HG03135 (cell line): Measurements from ENCODE around the gene FNDC3A.

ENCODE experiments used
- ATAC-seq: cut with Tn5 transposase; IDR thresholded peaks from one replicate; pipeline ENCODE4 v1.9.1; 2021; ENCODE audit warnings: mild to moderate bottlenecking, moderate library complexity; ENCODE audit not compliant: unreplicated experiment

Gene FNDC3A

GRCh38 chr13:49247643-49248621 is 272.2 kb downstream of the FNDC3A start, which contains the start of gene CDADC1:
TSS of gene CDADC1 (plus strand) at chr13:49247925. CDS start at chr13:49248038, 113 bp downstream.
- peak; percentile 97 for ATAC-seq

GRCh38 chr13:49248622-49249002 is 272.9 kb downstream of the FNDC3A start:
- ATAC-seq = no peak

DNA sequence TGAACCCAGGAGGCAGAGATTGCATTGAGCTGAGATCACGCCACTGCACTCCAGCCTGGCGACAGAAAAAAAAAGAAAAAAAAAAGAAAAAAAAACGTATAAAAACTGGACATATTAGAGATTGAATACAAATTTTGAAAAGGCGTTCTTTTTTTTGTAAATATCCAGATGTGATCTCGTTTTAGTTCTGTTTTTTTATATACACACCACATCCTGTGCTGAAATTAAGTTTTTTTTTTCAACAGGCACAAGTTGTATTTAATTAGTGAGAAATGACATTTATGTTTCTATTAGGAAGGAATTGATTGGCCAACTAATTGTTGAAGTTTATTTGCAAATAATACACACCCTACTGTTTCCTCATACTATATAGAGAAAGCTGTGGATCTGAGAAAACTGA is 275.6 kb downstream of the FNDC3A start:
- ATAC-seq = no peak

GRCh38 chr13:49253310-49253709 is 277.6 kb downstream of the FNDC3A start:
- ATAC-seq = no peak

DNA sequence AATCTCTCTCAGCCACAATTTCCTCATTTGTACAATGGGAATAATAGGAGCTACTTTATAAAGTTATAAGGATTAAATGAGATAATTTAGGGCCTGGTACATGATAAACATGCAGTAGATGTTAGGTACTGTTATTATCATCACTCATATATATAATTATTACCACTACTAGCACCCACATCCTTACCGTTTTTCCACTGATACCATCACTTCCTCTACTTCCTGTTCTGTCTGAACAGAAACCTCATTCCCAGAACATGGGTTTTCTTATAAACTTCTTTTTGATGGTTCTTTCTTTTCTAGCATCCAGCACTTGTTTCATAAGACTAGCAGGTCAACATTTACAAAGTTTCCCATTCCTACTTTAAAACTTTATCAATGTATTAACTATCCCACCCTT is 278.3 kb downstream of the FNDC3A start:
- ATAC-seq = no peak

DNA sequence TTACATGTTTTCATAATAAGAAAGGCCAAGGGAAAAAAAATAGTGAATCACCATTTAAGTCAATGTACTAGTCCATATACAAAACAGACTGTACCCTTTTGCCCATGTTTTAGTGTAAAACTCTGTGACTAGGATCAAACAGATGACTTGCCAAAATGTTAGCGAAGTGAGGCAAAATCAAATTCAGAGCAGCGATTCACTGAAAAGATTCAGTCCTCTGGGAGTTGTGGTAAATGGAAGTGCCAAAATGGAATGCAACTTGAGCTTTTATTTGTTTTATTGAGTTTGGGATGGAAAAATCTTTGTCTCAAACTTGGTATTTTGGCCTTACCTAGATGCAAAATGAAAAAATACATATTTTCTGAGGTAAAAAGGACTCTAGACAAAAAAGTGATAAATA is 281.1 kb downstream of the FNDC3A start:
- ATAC-seq = no peak

- no peak for ATAC-seq
These were observed 282.5 kb downstream of the FNDC3A start for GRCh38 chr13:49258089-49258796.
